HG02938 (cell line): ENCODE results near the gene ARL8A.
"Not testable (repeated sequence)": the region's sequence is repeated elsewhere in the genome, so short reads cannot be mapped to it uniquely, and the experiment has no call there.

ENCODE experiments used
- ATAC-seq: cut with Tn5 transposase; IDR thresholded peaks from one replicate; pipeline ENCODE4 v1.9.1; 2021; ENCODE audit warnings: mild to moderate bottlenecking, moderate library complexity; ENCODE audit not compliant: unreplicated experiment

ARL8A gene

GRCh38 chr1:202176949-202177927 is 32.7 kb upstream of the ARL8A start:
- no peak for ATAC-seq

- ATAC-seq, result no peak
These were observed 29.5 kb upstream of the ARL8A start for GRCh38 chr1:202173993-202174392.

- ATAC-seq, result no peak
These were observed 27.4 kb upstream of the ARL8A start for GRCh38 chr1:202172015-202172355.

- ATAC-seq, result no peak
These were observed 26.9 kb upstream of the ARL8A start for GRCh38 chr1:202171292-202172014.

- ATAC-seq, result no peak
These were observed 26.2 kb upstream of the ARL8A start for GRCh38 chr1:202170726-202171125.

GRCh38 chr1:202168861-202169260 is 24.3 kb upstream of the ARL8A start:
- ATAC-seq, result no peak

- ATAC-seq, result no peak
These were observed 23.3 kb upstream of the ARL8A start for GRCh38 chr1:202167708-202168415.

- not testable (repeated sequence) for ATAC-seq
These were observed 22.5 kb upstream of the ARL8A start for GRCh38 chr1:202167054-202167453.

- ATAC-seq, result no peak
These were observed 21.7 kb upstream of the ARL8A start for GRCh38 chr1:202165942-202166843.

- ATAC-seq, result no peak
These were observed 20.9 kb upstream of the ARL8A start for GRCh38 chr1:202165267-202165941.

- peak; percentile 47 for ATAC-seq
These were observed 19.9 kb upstream of the ARL8A start for GRCh38 chr1:202164271-202165037.

GRCh38 chr1:202163281-202164270 is 19.0 kb upstream of the ARL8A start:
- ATAC-seq, result no peak

- no peak for ATAC-seq
These were observed 18.1 kb upstream of the ARL8A start for GRCh38 chr1:202162418-202163280.

- ATAC-seq, result no peak
These were observed 17.5 kb upstream of the ARL8A start for GRCh38 chr1:202162047-202162417.

- ATAC-seq, result no peak
These were observed 16.9 kb upstream of the ARL8A start for GRCh38 chr1:202161151-202162046.

- no peak for ATAC-seq
These were observed 15.9 kb upstream of the ARL8A start, which contains the start of gene PTPN7 for GRCh38 chr1:202160377-202160940. PTPN7 (minus strand) TSS chr1:202160602; CDS start chr1:202159402, 1,200 bp downstream.
